HEK293 (cell line): ENCODE measurements around the gene SVIL.

Experiments
- CTCF ChIA-PET: fragments of 350-600 bp; formaldehyde crosslinking; extraction: SDS; loops from one replicate; lab custom pipeline; 2021; ENCODE audit warnings: antibody characterized with exemption; lab: Yijun Ruan, JAX
- POLR2A ChIA-PET: fragments of 300-600 bp; formaldehyde crosslinking; extraction: SDS; loops from one replicate; lab custom pipeline; 2020; ENCODE audit warnings: antibody characterized with exemption, inconsistent platforms; lab: Yijun Ruan, JAX
- H3K27ac ChIP-seq: fragments of 200-500 bp; sonication (Bioruptor generic); 2 replicates; pipeline ENCODE4 v1.5.1; 2014; ENCODE audit warnings: low read depth, low read length, control low read depth, inconsistent platforms; ENCODE audit errors: extremely low read depth
- H3K36me3 ChIP-seq, 2 experiments: fragments of 200-500 bp in 1 of 2; sonication (Bioruptor generic) in 1 of 2; 1 replicate in 1 of 2; 2 replicates in 1 of 2; pipeline ENCODE4 v1.5.1; 2014 to 2017; ENCODE audit warnings: inconsistent platforms in 2 of 2, low read length in 2 of 2; ENCODE audit not compliant: control insufficient read depth in 2 of 2, insufficient read depth in 1 of 2
- H3K4me1 ChIP-seq: fragments of 200-500 bp; sonication (Bioruptor generic); 2 replicates; pipeline ENCODE4 v1.5.1; 2014; ENCODE audit warnings: mild to moderate bottlenecking, low read length, inconsistent platforms; ENCODE audit not compliant: control insufficient read depth, insufficient read depth
- H3K4me3 ChIP-seq: 2 replicates; pipeline ENCODE4 v1.5.1; 2011; ENCODE audit warnings: low read depth, mild to moderate bottlenecking, control low read depth, low read length, moderate library complexity
- H3K9me3 ChIP-seq: fragments of 200-500 bp; sonication (Bioruptor generic); 2 replicates; pipeline ENCODE4 v1.5.1; 2014; ENCODE audit warnings: low read depth, low read length, inconsistent platforms; ENCODE audit not compliant: control insufficient read depth, insufficient read depth
- AEBP2 ChIP-seq: fragments of 450-650 bp; formaldehyde crosslinking; IDR thresholded peaks from 2 replicates; pipeline ENCODE4 v1.5.1; 2016; ENCODE audit warnings: missing biosample characterization, missing genetic modification characterization, borderline replicate concordance
- EGR2 ChIP-seq: fragments of 450-650 bp; formaldehyde crosslinking; IDR thresholded peaks from 2 replicates; pipeline ENCODE4 v1.5.1; 2016; ENCODE audit warnings: low read depth, missing biosample characterization, missing genetic modification characterization
- PRDM4 ChIP-seq: fragments of 450-650 bp; formaldehyde crosslinking; IDR thresholded peaks from 2 replicates; pipeline ENCODE4 v1.5.1; 2017; ENCODE audit warnings: missing biosample characterization, missing genetic modification characterization
- ZBTB49 ChIP-seq: fragments of 450-650 bp; formaldehyde crosslinking; IDR thresholded peaks from 2 replicates; pipeline ENCODE4 v1.5.1; 2016; ENCODE audit warnings: missing biosample characterization, missing genetic modification characterization, low read depth
- ZNF202 ChIP-seq: fragments of 450-650 bp; formaldehyde crosslinking; IDR thresholded peaks from 2 replicates; pipeline ENCODE4 v1.5.1; 2016; ENCODE audit warnings: missing biosample characterization, missing genetic modification characterization, borderline replicate concordance
- ZNF23 ChIP-seq: fragments of 450-650 bp; formaldehyde crosslinking; IDR thresholded peaks from 2 replicates; pipeline ENCODE4 v1.5.1; 2016; ENCODE audit warnings: missing biosample characterization, missing genetic modification characterization, borderline replicate concordance
- ZNF274 ChIP-seq, 2 experiments: fragments of 200-500 bp in 1 of 2; fragments of 450-650 bp in 1 of 2; sonication (Bioruptor generic) in 1 of 2; formaldehyde crosslinking in 1 of 2; IDR thresholded peaks; 2 replicates each; pipeline versions ENCODE4 v1.5.1 to v1.6.1; 2014 to 2016; ENCODE audit warnings: borderline replicate concordance in 1 of 2, inconsistent platforms in 1 of 2, low read length in 1 of 2, missing biosample characterization in 1 of 2, missing genetic modification characterization in 1 of 2
- ZNF311 ChIP-seq: fragments of 450-650 bp; formaldehyde crosslinking; IDR thresholded peaks from 2 replicates; pipeline ENCODE4 v1.5.1; 2017; ENCODE audit warnings: missing biosample characterization, missing genetic modification characterization, borderline replicate concordance
- ZNF530 ChIP-seq: fragments of 450-650 bp; formaldehyde crosslinking; IDR thresholded peaks from 2 replicates; pipeline ENCODE4 v1.5.1; 2016; ENCODE audit warnings: low read depth, missing biosample characterization, missing genetic modification characterization
- ZNF561 ChIP-seq: fragments of 450-650 bp; IDR thresholded peaks from 2 replicates; pipeline ENCODE4 v1.5.1; 2018; ENCODE audit warnings: missing biosample characterization, missing genetic modification characterization, borderline replicate concordance
- ZNF76 ChIP-seq: fragments of 450-650 bp; formaldehyde crosslinking; IDR thresholded peaks from 2 replicates; pipeline ENCODE4; 2016; ENCODE audit warnings: low read depth, missing biosample characterization, missing genetic modification characterization, borderline replicate concordance
- ZNF768 ChIP-seq: fragments of 450-650 bp; formaldehyde crosslinking; IDR thresholded peaks from 2 replicates; pipeline ENCODE4 v1.5.1; 2018; ENCODE audit warnings: missing biosample characterization, mild to moderate bottlenecking, missing genetic modification characterization
- ZNF777 ChIP-seq: fragments of 450-650 bp; formaldehyde crosslinking; IDR thresholded peaks from 2 replicates; pipeline ENCODE4 v1.5.1; 2017; ENCODE audit warnings: missing biosample characterization, missing genetic modification characterization, borderline replicate concordance
- ZNF792 ChIP-seq: fragments of 450-650 bp; formaldehyde crosslinking; IDR thresholded peaks from 2 replicates; pipeline ENCODE4 v1.5.1; 2016; ENCODE audit warnings: missing biosample characterization, missing genetic modification characterization
- ZNF843 ChIP-seq: fragments of 450-650 bp; formaldehyde crosslinking; IDR thresholded peaks from 2 replicates; pipeline ENCODE4 v1.5.1; 2016; ENCODE audit warnings: missing biosample characterization, missing genetic modification characterization
- ZSCAN5A ChIP-seq: fragments of 450-650 bp; formaldehyde crosslinking; IDR thresholded peaks from 2 replicates; pipeline ENCODE4 v1.5.1; 2016; ENCODE audit warnings: missing biosample characterization, missing genetic modification characterization

Gene SVIL

DNA sequence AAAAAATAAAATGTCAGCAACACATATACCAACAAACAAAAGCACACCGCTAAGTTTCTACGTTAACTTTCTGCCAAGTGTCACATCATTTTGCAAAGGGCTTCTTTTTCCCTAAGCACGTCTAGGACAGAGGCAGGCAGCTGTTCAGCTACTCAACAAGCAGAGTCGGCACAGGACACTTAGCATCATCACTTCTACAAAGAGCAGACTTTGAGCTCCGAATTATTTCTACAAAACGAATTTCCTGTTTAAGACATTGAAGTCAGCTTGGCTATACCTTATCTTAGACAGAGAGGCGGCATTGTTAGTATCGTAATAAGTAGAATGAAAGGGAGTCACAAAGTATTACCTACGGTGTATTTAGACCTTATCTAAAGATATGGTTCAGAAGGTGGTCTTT, 110.1 kb downstream of the SVIL start:
- POLR2A ChIA-PET = no interaction called here

GRCh38 chr10:29524294-29524693, 110.5 kb downstream of the SVIL start:
- Histone ChIP-seq H3K36me3 (peaks cover 4 to 46% of the 10 kb centered on the region in 2 experiments), H3K27ac (no peak overlapping the region), H3K4me3 (no peak overlapping the region)
- POLR2A ChIA-PET = no interaction called here
- no peak for TF ChIP-seq ZNF777 (tag by site-specific recombination)
- TF ChIP-seq ZNF311 (tag by site-specific recombination) = no peak
- TF ChIP-seq EGR2 (tag by site-specific recombination) = no peak
- no peak for TF ChIP-seq ZNF530 (tag by site-specific recombination)
- no peak for TF ChIP-seq ZNF76
- no peak for TF ChIP-seq ZNF561
- no peak for TF ChIP-seq ZNF843 (tag by site-specific recombination)
- no peak for TF ChIP-seq ZNF274 (IDR thresholded peaks at IDR 0.05; ENCODE audit: low read length)
- TF ChIP-seq ZNF274 (tag by site-specific recombination; IDR thresholded peaks at IDR 0.05; ENCODE audit: borderline replicate concordance) = no peak
- TF ChIP-seq ZBTB49 (tag by site-specific recombination) = no peak
- TF ChIP-seq ZSCAN5A (tag by site-specific recombination) = no peak
- TF ChIP-seq PRDM4 (tag by site-specific recombination) = no peak
- TF ChIP-seq AEBP2 (tag by site-specific recombination) = no peak
- no peak for TF ChIP-seq ZNF792 (tag by site-specific recombination)
- TF ChIP-seq ZNF23 = no peak
- TF ChIP-seq, all 188 proteins: peak for 0
- Histone ChIP-seq H3K9me3 (no peaks in the 10 kb centered on the region), H3K4me1 (no peaks in the 10 kb centered on the region)
- CTCF ChIA-PET = interaction anchor here (2.2 to 3.5 kb wide), 3 partner anchors 9 to 11 kb away, joined by 5 to 25 read pairs (median 24); no protein-coding TSS in a partner anchor

More for the DNA sequence above, 110.1 kb downstream of the SVIL start:
- CTCF ChIA-PET = interaction anchor here (0.7 to 3.5 kb wide), 4 partner anchors 9 to 15 kb away, joined by 3 to 25 read pairs (median 14); no protein-coding TSS in a partner anchor
- H3K4me3 ChIP-seq = no peak overlapping the region
- H3K36me3 ChIP-seq = peaks cover 4 to 46% of the 10 kb centered on the region in 2 experiments
- TF ChIP-seq ZNF768 (tag by site-specific recombination) = no peak
- no peak for TF ChIP-seq ZNF202 (tag by site-specific recombination)
- H3K4me1 ChIP-seq = no peaks in the 10 kb centered on the region
- H3K27ac ChIP-seq = no peak overlapping the region
- H3K9me3 ChIP-seq = no peaks in the 10 kb centered on the region
